H1 (cell line): ENCODE measurements around the gene METTL6. TPM values are rescaled to one million over a fixed set of nuclear protein-coding genes. Genes with fewer than 3 reads are reported as not detected.

ENCODE experiments used
- CTCF ChIA-PET: fragments of 300-600 bp; sonication (Branson Sonifier 250); formaldehyde crosslinking; loops from one replicate; lab custom pipeline; 2021; ENCODE audit not compliant: partially characterized antibody; lab: Charles Lee
- POLR2A ChIA-PET: fragments of 300-600 bp; sonication (Branson Sonifier 250); formaldehyde crosslinking; loops from one replicate; lab custom pipeline; 2021; ENCODE audit warnings: inconsistent platforms; ENCODE audit not compliant: partially characterized antibody; lab: Charles Lee
- DNase-seq, 2 experiments: peaks; one replicate each; pipeline versions ENCODE4 v3.0.0 to v3.0.0-alpha.2; 2010 to 2022; ENCODE audit warnings: low spot score in 2 of 2, low read depth in 1 of 2, mixed read lengths in 1 of 2
- FAIRE-seq: peaks from 2 replicates; lab custom pipeline; 2011; peaks lifted over from hg19 to GRCh38; lab: Jason Lieb, UNC
- H2AFZ ChIP-seq: 2 replicates; pipeline ENCODE4 v1.8.1; 2012; ENCODE audit warnings: low read length, inconsistent platforms
- H2AK5ac ChIP-seq: 2 replicates; pipeline ENCODE4 v1.6.1; 2013; ENCODE audit warnings: low read depth, low read length
- H2BK120ac ChIP-seq: replicated peaks from 2 replicates; pipeline ENCODE3; 2013; ENCODE audit warnings: low read depth, low read length, inconsistent platforms
- H2BK12ac ChIP-seq: 2 replicates; pipeline ENCODE4 v1.6.1; 2013; ENCODE audit warnings: low read depth, low read length
- H2BK15ac ChIP-seq: 2 replicates; pipeline ENCODE4 v1.6.1; 2013; ENCODE audit warnings: low read length
- H2BK20ac ChIP-seq: 2 replicates; pipeline ENCODE4 v1.6.1; 2013; ENCODE audit warnings: low read length
- H2BK5ac ChIP-seq: 2 replicates; pipeline ENCODE4 v1.6.1; 2013; ENCODE audit warnings: low read depth, low read length
- H3K14ac ChIP-seq: 2 replicates; pipeline ENCODE4 v1.6.1; 2013; ENCODE audit warnings: inconsistent platforms; ENCODE audit not compliant: insufficient read length
- H3K18ac ChIP-seq: 2 replicates; pipeline ENCODE4 v1.6.1; 2013; ENCODE audit warnings: low read length; ENCODE audit errors: extremely low read depth
- H3K23ac ChIP-seq: 2 replicates; pipeline ENCODE4 v1.6.1; 2013; ENCODE audit warnings: inconsistent platforms; ENCODE audit not compliant: insufficient read length
- H3K23me2 ChIP-seq: 2 replicates; pipeline ENCODE4 v1.6.1; 2013; ENCODE audit warnings: low read depth, low read length
- H3K27ac ChIP-seq: 2 replicates; pipeline ENCODE4 v1.6.1; 2011; ENCODE audit warnings: low read depth, low read length, inconsistent platforms
- H3K27me3 ChIP-seq, 4 experiments: replicated peaks in 1 of 4; 1 replicate in 1 of 4; 2 replicates in 3 of 4; pipeline versions ENCODE4 v1.6.1 to v1.8.1; 2011 to 2013; ENCODE audit warnings: low read length in 3 of 4, mild to moderate bottlenecking in 3 of 4, inconsistent platforms in 2 of 4, mixed read lengths in 2 of 4, moderate library complexity in 1 of 4; ENCODE audit not compliant: control insufficient read depth in 3 of 4, insufficient read depth in 3 of 4; ENCODE audit errors: extremely low read depth in 1 of 4
- H3K36me3 ChIP-seq, 4 experiments: 2 replicates each; pipeline versions ENCODE4 v1.6.1 to v1.8.1; 2011 to 2013; ENCODE audit warnings: mild to moderate bottlenecking in 4 of 4, low read length in 3 of 4, moderate library complexity in 2 of 4, control low read depth in 1 of 4, inconsistent platforms in 1 of 4; ENCODE audit not compliant: insufficient read depth in 4 of 4, control insufficient read depth in 2 of 4
- H3K4ac ChIP-seq: replicated peaks from 2 replicates; pipeline ENCODE3; 2013; ENCODE audit warnings: low read length, low read depth, mixed read lengths, inconsistent platforms; ENCODE audit not compliant: insufficient read length
- H3K4me1 ChIP-seq, 4 experiments: replicated peaks in 1 of 4; 1 replicate in 1 of 4; 2 replicates in 3 of 4; pipeline versions ENCODE4 v1.6.1 to v1.8.1; 2011 to 2013; ENCODE audit warnings: low read length in 3 of 4, inconsistent platforms in 2 of 4, mixed read lengths in 1 of 4; ENCODE audit not compliant: insufficient read depth in 4 of 4, control insufficient read depth in 3 of 4
- H3K4me2 ChIP-seq, 2 experiments: 2 replicates each; pipeline versions ENCODE4 v1.6.1 to v1.8.1; 2011 to 2013; ENCODE audit warnings: low read depth in 2 of 2, low read length in 2 of 2, control low read depth in 1 of 2, inconsistent platforms in 1 of 2, mild to moderate bottlenecking in 1 of 2; ENCODE audit not compliant: insufficient read depth in 1 of 2
- H3K4me3 ChIP-seq, 4 experiments: fragments of 200-600, 300-600 bp in 1 of 4; sonication (generic), shearing (Covaris generic), sonication (Bioruptor Twin) in 1 of 4; 2 replicates each; pipeline versions ENCODE4 v1.5.1 to v1.8.1; 2011 to 2016; ENCODE audit warnings: low read length in 4 of 4, low read depth in 3 of 4, control low read depth in 2 of 4, inconsistent platforms in 2 of 4, mild to moderate bottlenecking in 2 of 4, mixed read lengths in 1 of 4, moderate library complexity in 1 of 4; ENCODE audit not compliant: insufficient read depth in 2 of 4; ENCODE audit errors: extremely low read depth in 1 of 4
- H3K56ac ChIP-seq: replicated peaks from 2 replicates; pipeline ENCODE3; 2013; ENCODE audit warnings: low read depth, mild to moderate bottlenecking, mixed read lengths, low read length, inconsistent platforms; ENCODE audit not compliant: insufficient read length
- H3K79me1 ChIP-seq: 2 replicates; pipeline ENCODE4 v1.6.1; 2013; ENCODE audit warnings: low read depth, low read length, control low read depth
- H3K79me2 ChIP-seq, 2 experiments: 2 replicates each; pipeline versions ENCODE4 v1.6.1 to v1.8.1; 2012 to 2013; ENCODE audit warnings: low read length in 2 of 2, mild to moderate bottlenecking in 2 of 2, inconsistent platforms in 1 of 2; ENCODE audit not compliant: insufficient read depth in 2 of 2, control insufficient read depth in 1 of 2
- H3K9ac ChIP-seq, 4 experiments: replicated peaks in 1 of 4; 1 replicate in 1 of 4; 2 replicates in 3 of 4; pipeline versions ENCODE4 v1.6.1 to v1.8.1; 2011 to 2013; ENCODE audit warnings: low read depth in 3 of 4, low read length in 3 of 4, control low read depth in 2 of 4, mild to moderate bottlenecking in 2 of 4, moderate library complexity in 2 of 4, inconsistent platforms in 1 of 4; ENCODE audit errors: extremely low read depth in 1 of 4
- H3K9me3 ChIP-seq, 2 experiments: 2 replicates each; pipeline versions ENCODE4 v1.6.1 to v1.8.1; 2012 to 2013; ENCODE audit warnings: mild to moderate bottlenecking in 2 of 2, moderate library complexity in 2 of 2, control low read depth in 1 of 2, inconsistent platforms in 1 of 2, low read depth in 1 of 2, low read length in 1 of 2, mixed read lengths in 1 of 2; ENCODE audit not compliant: insufficient read depth in 2 of 2
- H4K20me1 ChIP-seq, 2 experiments: replicated peaks in 1 of 2; 2 replicates each; pipeline versions ENCODE3 to v1.8.1; 2011 to 2013; ENCODE audit warnings: inconsistent platforms in 2 of 2, low read length in 2 of 2, mild to moderate bottlenecking in 1 of 2; ENCODE audit not compliant: insufficient read depth in 2 of 2, control insufficient read depth in 1 of 2
- H4K5ac ChIP-seq: 2 replicates; pipeline ENCODE4 v1.6.1; 2013; ENCODE audit warnings: low read length, low read depth, mixed read lengths, inconsistent platforms; ENCODE audit not compliant: insufficient read length
- H4K8ac ChIP-seq: 2 replicates; pipeline ENCODE4 v1.8.0; 2013; ENCODE audit warnings: mild to moderate bottlenecking, moderate library complexity, low read length, inconsistent platforms; ENCODE audit not compliant: insufficient read depth; ENCODE audit errors: extremely low read depth
- H4K91ac ChIP-seq: replicated peaks from 2 replicates; pipeline ENCODE3; 2013; ENCODE audit warnings: low read length, mixed read lengths, inconsistent platforms; ENCODE audit not compliant: insufficient read length
- BRCA1 ChIP-seq: IDR thresholded peaks from 2 replicates; pipeline ENCODE4 v1.6.1; 2012; ENCODE audit warnings: low read depth, low read length, improper control_type of control experiment
- SIX5 ChIP-seq: IDR thresholded peaks from 2 replicates; pipeline ENCODE4 v1.6.1; 2011; ENCODE audit warnings: mild to moderate bottlenecking, low read depth, low read length
- YY1 ChIP-seq: IDR thresholded peaks from 2 replicates; pipeline ENCODE4 v1.6.1; 2011; ENCODE audit warnings: low read depth, mild to moderate bottlenecking, low read length
- WGBS, 2 experiments: shearing (Covaris generic) in 1 of 2; methylation state at CpG; one replicate each; pipeline versions ENCODE4 v1.1.6 to v1.1.7; 2013 to 2015; ENCODE audit warnings: low lambda C conversion rate in 2 of 2, mixed read lengths in 2 of 2, inconsistent platforms in 1 of 2, low coverage in 1 of 2, missing lambda C conversion rate in 1 of 2; ENCODE audit not compliant: insufficient replicate concordance in 2 of 2, insufficient coverage in 1 of 2, insufficient read length in 1 of 2; ENCODE audit errors: extremely low coverage in 1 of 2, missing lambda C conversion rate in 1 of 2; 5-methylcytosine and 5-hydroxymethylcytosine counted together
- polyA plus RNA-seq, 7 experiments: library from polyadenylated mRNA; depleted of rRNA in 3 of 7; stranded (reverse) in 5 of 7; unstranded in 2 of 7; fragments of >200 nt in 5 of 7; fragments of 200-250 nt in 2 of 7; gene quantifications; 1 replicate in 5 of 7; 2 replicates in 1 of 7; 4 replicates in 1 of 7; pipeline versions ENCODE4 v1.2.1 to v1.2.3, GENCODE V29; 2011 to 2013; ENCODE audit warnings: missing spikeins in 2 of 7, mixed read lengths in 2 of 7
- total RNA-seq: library from RNA; stranded (reverse); fragmentation: NEBNext Ultra II Directional; extraction: Animal tissue kit (Norgen Biotek cat#: 25700); gene quantifications from 2 replicates; pipeline ENCODE4 v1.2.1, GENCODE V29; 2021

Gene METTL6
- total and polyA plus RNA-seq, 2 of the 8 experiments (the other 6 are each of a cell fraction or from before 2014, with no cell fraction given) = 18.4 to 20.0 TPM

GRCh38 chr3:15460891-15461531, 33.7 kb upstream of the METTL6 start:
- Histone ChIP-seq H3K4me1 (no peaks in the 10 kb centered on the region), H2BK15ac (no peak overlapping the region), H4K20me1 (no peaks in the 10 kb centered on the region), H3K9me3 (no peaks in the 10 kb centered on the region), H3K9ac (no peak overlapping the region), H4K91ac (no peak overlapping the region), H2BK20ac (no peak overlapping the region), H3K14ac (no peak overlapping the region), H3K27ac (no peak overlapping the region), H3K23ac (no peak overlapping the region), H3K56ac (no peak overlapping the region), H2AFZ (no peak overlapping the region), H2BK120ac (no peak overlapping the region), H3K4me3 (no peak overlapping the region), H2BK12ac (no peak overlapping the region), H3K4ac (no peak overlapping the region), H3K27me3 (no peaks in the 10 kb centered on the region), H3K18ac (no peak overlapping the region), H4K8ac (no peak overlapping the region), H3K79me2 (no peaks in the 10 kb centered on the region), H2AK5ac (no peak overlapping the region), H3K36me3 (no peaks in the 10 kb centered on the region), H4K5ac (no peak overlapping the region), H2BK5ac (no peak overlapping the region), H3K4me2 (no peak overlapping the region), H3K23me2 (no peaks in the 10 kb centered on the region), H3K79me1 (no peaks in the 10 kb centered on the region)
- WGBS, 2 experiments = 88% methylated on average over 4 of the region's 4 CpGs; no CpG with 5 or more reads in 1 of the 2 experiments
- ChIA-PET POLR2A (no interaction called here), CTCF (interaction anchor here (0.6 to 1.4 kb wide), 4 partner anchors 9 to 87 kb away, joined by 3 to 6 read pairs (median 4); no protein-coding TSS in a partner anchor)
- TF ChIP-seq YY1 (no peak), SIX5 (no peak), BRCA1 (no peak)
- no peak for FAIRE-seq
- no peak for DNase-seq
